D721Med (cell line): ENCODE data around the gene FTH1.

Experiments
- DNase-seq: peaks from one replicate; pipeline ENCODE4 v3.0.0; 2011; ENCODE audit warnings: low spot score; ENCODE audit not compliant: insufficient read length
- FAIRE-seq: peaks from 2 replicates; lab custom pipeline; 2011; peaks lifted over from hg19 to GRCh38; lab: Jason Lieb, UNC
- TF ChIP-seq, protein P1 (sequence below): IDR thresholded peaks from 2 replicates; pipeline ENCODE4 v1.5.1; 2012; ENCODE audit warnings: mild to moderate bottlenecking, control low read depth; ENCODE audit not compliant: insufficient read depth; ENCODE audit errors: missing control alignments

Gene FTH1

GRCh38 chr11:61972672-61973475, 5.4 kb upstream of the FTH1 start:
- TF ChIP-seq, protein P1, sequence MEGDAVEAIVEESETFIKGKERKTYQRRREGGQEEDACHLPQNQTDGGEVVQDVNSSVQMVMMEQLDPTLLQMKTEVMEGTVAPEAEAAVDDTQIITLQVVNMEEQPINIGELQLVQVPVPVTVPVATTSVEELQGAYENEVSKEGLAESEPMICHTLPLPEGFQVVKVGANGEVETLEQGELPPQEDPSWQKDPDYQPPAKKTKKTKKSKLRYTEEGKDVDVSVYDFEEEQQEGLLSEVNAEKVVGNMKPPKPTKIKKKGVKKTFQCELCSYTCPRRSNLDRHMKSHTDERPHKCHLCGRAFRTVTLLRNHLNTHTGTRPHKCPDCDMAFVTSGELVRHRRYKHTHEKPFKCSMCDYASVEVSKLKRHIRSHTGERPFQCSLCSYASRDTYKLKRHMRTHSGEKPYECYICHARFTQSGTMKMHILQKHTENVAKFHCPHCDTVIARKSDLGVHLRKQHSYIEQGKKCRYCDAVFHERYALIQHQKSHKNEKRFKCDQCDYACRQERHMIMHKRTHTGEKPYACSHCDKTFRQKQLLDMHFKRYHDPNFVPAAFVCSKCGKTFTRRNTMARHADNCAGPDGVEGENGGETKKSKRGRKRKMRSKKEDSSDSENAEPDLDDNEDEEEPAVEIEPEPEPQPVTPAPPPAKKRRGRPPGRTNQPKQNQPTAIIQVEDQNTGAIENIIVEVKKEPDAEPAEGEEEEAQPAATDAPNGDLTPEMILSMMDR, result no peak
- DNase-seq, result peak; percentile 7
- no peak for FAIRE-seq

DNA sequence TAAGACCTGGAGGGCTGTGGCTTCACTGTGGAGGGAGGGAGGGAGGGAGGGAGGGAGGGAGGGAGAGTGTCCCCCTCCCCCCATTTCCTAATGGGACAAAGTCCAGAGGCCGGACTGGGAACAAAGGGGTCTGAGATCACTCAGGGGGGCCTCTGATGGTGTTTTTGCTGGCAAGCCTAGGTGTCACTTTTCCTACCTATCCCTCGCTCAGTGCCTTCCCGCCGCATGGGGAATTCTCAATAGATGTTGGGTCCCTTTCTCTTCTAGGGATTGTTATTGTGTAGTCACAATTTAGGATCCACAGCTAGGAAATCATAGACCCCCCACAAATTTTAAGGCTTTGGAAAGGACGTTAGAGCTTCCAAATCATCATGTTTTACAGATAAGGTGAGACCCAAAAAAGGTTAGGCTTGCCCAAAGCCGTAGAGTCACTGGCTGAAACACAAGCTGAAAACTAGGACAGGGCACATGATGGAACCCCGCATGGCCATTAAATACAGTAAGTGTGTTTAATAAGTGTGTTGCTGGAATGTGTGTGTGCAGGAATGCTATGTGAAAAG, 4.8 kb upstream of the FTH1 start:
- TF ChIP-seq, protein P1, result no peak
- no peak for FAIRE-seq
- DNase-seq, result peak; percentile 10

GRCh38 chr11:61971248-61972111, 4.0 kb upstream of the FTH1 start:
- TF ChIP-seq, protein P1, result no peak
- FAIRE-seq (no peak), DNase-seq (peak; percentile 3)

DNA sequence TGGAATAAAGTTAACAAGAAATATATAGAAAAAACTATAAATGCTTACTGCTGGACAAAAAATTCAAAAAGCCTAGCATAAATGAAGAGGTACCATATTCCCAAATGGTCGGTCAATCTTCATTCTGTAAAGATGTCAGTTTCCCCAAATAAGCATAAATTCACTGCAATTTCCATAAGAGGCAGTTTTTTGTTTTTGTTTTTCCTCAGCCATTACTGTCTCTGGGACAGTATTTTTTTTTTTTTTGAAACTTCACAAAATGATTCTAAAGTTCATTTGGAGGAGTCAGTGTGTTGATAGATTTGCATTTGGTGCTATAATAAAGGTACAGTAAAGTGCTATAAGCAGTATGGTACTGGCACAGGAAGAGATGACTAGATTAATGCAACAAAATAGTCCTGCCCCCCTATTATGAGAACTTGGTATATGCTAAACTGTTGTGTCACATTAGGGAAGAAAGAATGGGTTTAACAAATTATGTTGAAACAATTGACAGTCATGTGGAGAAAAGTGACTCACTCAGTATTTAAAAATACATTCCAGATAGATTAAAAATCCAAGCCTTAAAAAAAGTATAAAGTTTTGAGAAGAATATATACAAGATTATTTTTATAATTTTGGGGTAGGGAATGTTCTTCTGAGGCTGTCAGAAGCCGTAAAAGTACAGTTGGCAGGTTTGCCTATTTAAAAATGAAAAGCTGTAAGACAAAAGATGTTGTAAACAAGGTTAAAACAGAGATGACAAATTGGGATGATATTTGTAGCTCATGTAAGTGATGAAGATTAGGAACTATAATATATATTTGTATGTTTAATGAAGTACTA, 2.6 kb upstream of the FTH1 start:
- DNase-seq (no peak), FAIRE-seq (no peak)
- TF ChIP-seq, protein P1, result no peak

- TF ChIP-seq, protein P1, result no peak
- no peak for DNase-seq
- FAIRE-seq, result no peak
Measured at GRCh38 chr11:61969391-61969758, 1.9 kb upstream of the FTH1 start.

DNA sequence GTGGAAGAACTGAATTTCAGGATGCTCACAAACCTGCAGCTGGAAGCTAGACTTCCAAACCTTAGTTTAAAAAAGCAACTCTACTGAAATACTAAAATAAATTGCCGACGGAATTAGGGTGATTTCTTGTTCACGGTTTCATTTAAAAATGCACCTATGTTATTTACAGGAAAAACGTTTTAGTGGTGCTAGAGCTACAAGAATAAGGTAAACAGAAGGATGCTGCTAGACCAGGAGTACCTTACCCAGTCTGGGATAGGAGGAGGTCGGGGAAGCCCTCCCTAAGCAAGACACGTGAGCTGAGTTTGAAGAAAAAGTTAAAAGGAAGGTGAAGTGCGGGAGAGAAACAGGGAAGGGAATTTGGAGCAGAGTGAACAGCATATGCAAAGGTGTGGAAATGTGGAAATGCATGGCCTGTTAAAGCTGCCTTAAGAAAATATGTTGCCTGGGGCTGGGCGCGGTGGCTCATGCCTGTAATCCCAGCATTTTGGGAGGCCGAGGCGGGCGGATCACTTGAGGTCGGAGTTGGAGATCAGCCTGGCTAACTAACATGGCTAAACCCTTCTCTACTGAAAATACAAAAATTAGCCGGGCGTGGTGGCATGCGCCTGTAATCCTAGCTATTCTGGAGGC, 1.4 kb upstream of the FTH1 start:
- no peak for DNase-seq
- TF ChIP-seq, protein P1, result no peak
- FAIRE-seq, result no peak
